Thyroid gland (tissue), 4 donors: Measurements from ENCODE around the gene TSHZ2.

Experiments used
- POLR2A ChIP-seq, 2 donors: fragments of 450-650 bp; IDR thresholded peaks; one replicate each; pipeline ENCODE4 v1.6.1; 2017; ENCODE audit warnings: antibody characterized with exemption in 2 of 2, mild to moderate bottlenecking in 2 of 2, moderate library complexity in 1 of 2
- TF ChIP-seq, protein P1 (sequence below), 6 experiments: fragments of 200-600 bp in 3 of 6; fragments of 450-650 bp in 3 of 6; sonication (generic) in 3 of 6; IDR thresholded peaks; one replicate each; pipeline ENCODE4 v1.5.1; 2016 to 2019; ENCODE audit warnings: antibody characterized with exemption in 6 of 6, mild to moderate bottlenecking in 2 of 6, inconsistent platforms in 1 of 6, moderate library complexity in 1 of 6

DNA sequence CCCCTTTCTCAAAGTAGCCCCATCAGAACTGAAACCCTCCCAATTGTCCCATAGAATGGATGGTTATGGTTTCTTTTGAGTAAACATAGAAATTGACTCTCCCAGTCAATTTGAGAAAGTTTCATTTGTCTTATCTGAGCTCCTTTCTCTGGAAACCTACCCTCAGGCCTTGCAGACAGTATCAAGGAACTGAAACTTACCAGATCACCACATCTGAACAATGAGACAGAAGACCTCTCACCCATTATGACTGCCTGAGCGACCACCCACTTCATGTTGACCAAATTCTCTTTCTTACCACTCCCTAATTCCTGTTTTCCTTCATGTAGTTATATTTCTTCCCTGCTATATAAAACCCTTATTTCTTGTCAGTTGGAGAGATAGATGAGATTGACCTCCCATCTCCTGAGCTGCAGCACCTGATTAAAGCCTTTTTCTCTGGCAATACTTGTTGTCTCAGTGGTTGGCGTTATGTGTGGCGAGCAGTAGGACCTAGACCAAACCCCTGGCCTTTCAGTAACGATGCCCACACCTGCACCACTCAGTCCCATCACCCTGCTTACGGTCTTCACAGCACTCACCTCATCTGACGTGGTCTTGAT, 482.6 kb downstream of the TSHZ2 start:
- TF ChIP-seq, protein P1, sequence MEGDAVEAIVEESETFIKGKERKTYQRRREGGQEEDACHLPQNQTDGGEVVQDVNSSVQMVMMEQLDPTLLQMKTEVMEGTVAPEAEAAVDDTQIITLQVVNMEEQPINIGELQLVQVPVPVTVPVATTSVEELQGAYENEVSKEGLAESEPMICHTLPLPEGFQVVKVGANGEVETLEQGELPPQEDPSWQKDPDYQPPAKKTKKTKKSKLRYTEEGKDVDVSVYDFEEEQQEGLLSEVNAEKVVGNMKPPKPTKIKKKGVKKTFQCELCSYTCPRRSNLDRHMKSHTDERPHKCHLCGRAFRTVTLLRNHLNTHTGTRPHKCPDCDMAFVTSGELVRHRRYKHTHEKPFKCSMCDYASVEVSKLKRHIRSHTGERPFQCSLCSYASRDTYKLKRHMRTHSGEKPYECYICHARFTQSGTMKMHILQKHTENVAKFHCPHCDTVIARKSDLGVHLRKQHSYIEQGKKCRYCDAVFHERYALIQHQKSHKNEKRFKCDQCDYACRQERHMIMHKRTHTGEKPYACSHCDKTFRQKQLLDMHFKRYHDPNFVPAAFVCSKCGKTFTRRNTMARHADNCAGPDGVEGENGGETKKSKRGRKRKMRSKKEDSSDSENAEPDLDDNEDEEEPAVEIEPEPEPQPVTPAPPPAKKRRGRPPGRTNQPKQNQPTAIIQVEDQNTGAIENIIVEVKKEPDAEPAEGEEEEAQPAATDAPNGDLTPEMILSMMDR (IDR thresholded peaks at IDR 0.05) = no peak
- no peak for TF ChIP-seq POLR2A (IDR thresholded peaks at IDR 0.05)
